GM12872 (cell line): ENCODE results near the gene UBQLN4.

ENCODE experiments used
- CTCF ChIP-seq: IDR thresholded peaks from 3 replicates; pipeline ENCODE4 v1.5.1; 2011; ENCODE audit warnings: low read depth, mild to moderate bottlenecking, low read length, moderate library complexity; ENCODE audit not compliant: insufficient read depth

Gene UBQLN4

GRCh38 chr1:156073740-156074139 lies 20.1 kb upstream of the UBQLN4 start:
- TF ChIP-seq CTCF, result no peak

- TF ChIP-seq CTCF, result no peak
Measured at GRCh38 chr1:156073110-156073687, 19.6 kb upstream of the UBQLN4 start.

- TF ChIP-seq CTCF, result no peak
Measured at GRCh38 chr1:156072251-156072650, 18.7 kb upstream of the UBQLN4 start.

- no peak for TF ChIP-seq CTCF
Measured at GRCh38 chr1:156070548-156070947, 16.9 kb upstream of the UBQLN4 start.

- no peak for TF ChIP-seq CTCF
Measured at GRCh38 chr1:156069490-156070455, 16.2 kb upstream of the UBQLN4 start.

- TF ChIP-seq CTCF, result no peak
Measured at GRCh38 chr1:156067262-156067661, 13.7 kb upstream of the UBQLN4 start.

- no peak for TF ChIP-seq CTCF
Measured at GRCh38 chr1:156065871-156066270, 12.3 kb upstream of the UBQLN4 start.
